Stimulated activated CD8-positive, alpha-beta memory T cell treated with anti-CD3 and anti-CD28 coated beads, Interleukin-15, amount 100 ng/mL, for 24 hours (primary cell): Measurements from ENCODE around the gene WWOX.

Experiments
- DNase-seq: peaks from one replicate; pipeline ENCODE4 v3.0.0-alpha.2; 2020; ENCODE audit warnings: low read depth

Gene WWOX

GRCh38 chr16:78362524-78363135, 263.2 kb downstream of the WWOX start:
- no peak for DNase-seq

- no peak for DNase-seq
These were observed 264.5 kb downstream of the WWOX start for GRCh38 chr16:78363843-78364555.

GRCh38 chr16:78364556-78364880, 265.1 kb downstream of the WWOX start:
- DNase-seq, result no peak

- DNase-seq, result no peak
These were observed 265.9 kb downstream of the WWOX start for GRCh38 chr16:78365366-78365765.

- no peak for DNase-seq
These were observed 269.0 kb downstream of the WWOX start for GRCh38 chr16:78368121-78369102.

GRCh38 chr16:78372277-78372676, 272.8 kb downstream of the WWOX start:
- DNase-seq, result no peak

- no peak for DNase-seq
These were observed 275.7 kb downstream of the WWOX start for GRCh38 chr16:78375055-78375679.

- DNase-seq, result no peak
These were observed 277.0 kb downstream of the WWOX start for GRCh38 chr16:78376452-78376851.

GRCh38 chr16:78377312-78377711, 277.9 kb downstream of the WWOX start:
- no peak for DNase-seq

GRCh38 chr16:78381060-78381459, 281.6 kb downstream of the WWOX start:
- DNase-seq, result no peak

- no peak for DNase-seq
These were observed 283.7 kb downstream of the WWOX start for GRCh38 chr16:78383118-78383517.

- no peak for DNase-seq
These were observed 285.8 kb downstream of the WWOX start for GRCh38 chr16:78385086-78385805.

- no peak for DNase-seq
These were observed 287.3 kb downstream of the WWOX start for GRCh38 chr16:78386557-78387324.

GRCh38 chr16:78389009-78389498, 289.6 kb downstream of the WWOX start:
- DNase-seq, result no peak

- DNase-seq, result no peak
These were observed 290.6 kb downstream of the WWOX start for GRCh38 chr16:78390092-78390491.

GRCh38 chr16:78390508-78391324, 291.3 kb downstream of the WWOX start:
- DNase-seq, result no peak

- no peak for DNase-seq
These were observed 293.2 kb downstream of the WWOX start for GRCh38 chr16:78392585-78393195.

GRCh38 chr16:78395035-78395434, 295.6 kb downstream of the WWOX start:
- no peak for DNase-seq

- no peak for DNase-seq
These were observed 296.6 kb downstream of the WWOX start for GRCh38 chr16:78396046-78396445.
